ENCODE measurements around the gene CBFA2T3. TPM values are rescaled to one million over a fixed set of nuclear protein-coding genes. Genes with fewer than 3 reads are reported as not detected.
"Not testable (repeated sequence)": the region's sequence is repeated elsewhere in the genome, so short reads cannot be mapped to it uniquely, and the experiment has no call there.

Gene CBFA2T3
- total RNA-seq, 4 donors from 2014 or later = 3.5 to 35.5 (median 6.8) TPM

- no peak for DNase-seq
- H3K4me3 ChIP-seq = no peak overlapping the region
Observed at GRCh38 chr16:89018282-89019158, 41.5 kb upstream of the CBFA2T3 start.

GRCh38 chr16:89017543-89018281, 40.7 kb upstream of the CBFA2T3 start:
- DNase-seq = no peak
- Histone ChIP-seq H3K36me3 (no peaks in the 10 kb centered on the region), H3K4me3 (no peak overlapping the region), H3K9me3 (no peaks in the 10 kb centered on the region), H3K4me1 (no peaks in the 10 kb centered on the region), H3K27ac (no peak overlapping the region), H3K27me3 (no peaks in the 10 kb centered on the region)
- TF ChIP-seq CTCF (IDR thresholded peaks at IDR 0.05) (no peak), POLR2A (IDR thresholded peaks at IDR 0.05) (no peak)

More at GRCh38 chr16:89018282-89019158, 41.5 kb upstream of the CBFA2T3 start:
- TF ChIP-seq POLR2A (IDR thresholded peaks at IDR 0.05) = no peak
- TF ChIP-seq CTCF (IDR thresholded peaks at IDR 0.05) = no peak
- Histone ChIP-seq H3K27me3 (no peaks in the 10 kb centered on the region), H3K4me1 (no peaks in the 10 kb centered on the region), H3K36me3 (no peaks in the 10 kb centered on the region), H3K9me3 (no peaks in the 10 kb centered on the region), H3K27ac (no peak overlapping the region)

- not testable (repeated sequence) for H3K4me3 ChIP-seq, H3K27ac ChIP-seq, DNase-seq, H3K36me3 ChIP-seq, H3K9me3 ChIP-seq, H3K27me3 ChIP-seq, H3K4me1 ChIP-seq
Observed at GRCh38 chr16:89016561-89016960, 39.6 kb upstream of the CBFA2T3 start.

- H3K4me1 ChIP-seq = no peaks in the 10 kb centered on the region
- no peaks in the 10 kb centered on the region for H3K9me3 ChIP-seq
- no peak for DNase-seq
- H3K36me3 ChIP-seq = no peaks in the 10 kb centered on the region
- no peak overlapping the region for H3K4me3 ChIP-seq
- H3K27ac ChIP-seq = no peak overlapping the region
- H3K27me3 ChIP-seq = no peaks in the 10 kb centered on the region
- no peak for TF ChIP-seq POLR2A (IDR thresholded peaks at IDR 0.05)
- no peak for TF ChIP-seq CTCF (IDR thresholded peaks at IDR 0.05)
Observed at GRCh38 chr16:89015271-89015859, 38.4 kb upstream of the CBFA2T3 start.

- H3K4me3 ChIP-seq = no peak overlapping the region
- no peak for DNase-seq
- H3K4me1 ChIP-seq = no peaks in the 10 kb centered on the region
- TF ChIP-seq POLR2A (IDR thresholded peaks at IDR 0.05) (no peak), CTCF (IDR thresholded peaks at IDR 0.05) (no peak)
- H3K27ac ChIP-seq = no peak overlapping the region
- no peaks in the 10 kb centered on the region for H3K36me3 ChIP-seq
- no peaks in the 10 kb centered on the region for H3K27me3 ChIP-seq
- H3K9me3 ChIP-seq = no peaks in the 10 kb centered on the region
Observed at GRCh38 chr16:89014403-89015230, 37.6 kb upstream of the CBFA2T3 start.
